GM18499 (cell line): ENCODE results near the gene COA6.
A peak's percentile ranks its signal among the peaks of the same experiment; 100 is the strongest.
"Not testable (repeated sequence)": the region's sequence is repeated elsewhere in the genome, so short reads cannot be mapped to it uniquely, and the experiment has no call there.

Source experiments
- ATAC-seq: cut with Tn5 transposase; IDR thresholded peaks from one replicate; pipeline ENCODE4 v1.9.1; 2021; ENCODE audit warnings: moderate number of reproducible peaks; ENCODE audit not compliant: insufficient read depth, unreplicated experiment

Gene COA6

GRCh38 chr1:234373064-234373958, at the start of gene COA6:
Gene COA6, plus strand, starts transcription at chr1:234373456. Its CDS starts 11 bp downstream, at chr1:234373467.
- peak; percentile 86 for ATAC-seq

GRCh38 chr1:234324821-234325220, 48.4 kb upstream of the COA6 start:
- ATAC-seq: no peak

DNA sequence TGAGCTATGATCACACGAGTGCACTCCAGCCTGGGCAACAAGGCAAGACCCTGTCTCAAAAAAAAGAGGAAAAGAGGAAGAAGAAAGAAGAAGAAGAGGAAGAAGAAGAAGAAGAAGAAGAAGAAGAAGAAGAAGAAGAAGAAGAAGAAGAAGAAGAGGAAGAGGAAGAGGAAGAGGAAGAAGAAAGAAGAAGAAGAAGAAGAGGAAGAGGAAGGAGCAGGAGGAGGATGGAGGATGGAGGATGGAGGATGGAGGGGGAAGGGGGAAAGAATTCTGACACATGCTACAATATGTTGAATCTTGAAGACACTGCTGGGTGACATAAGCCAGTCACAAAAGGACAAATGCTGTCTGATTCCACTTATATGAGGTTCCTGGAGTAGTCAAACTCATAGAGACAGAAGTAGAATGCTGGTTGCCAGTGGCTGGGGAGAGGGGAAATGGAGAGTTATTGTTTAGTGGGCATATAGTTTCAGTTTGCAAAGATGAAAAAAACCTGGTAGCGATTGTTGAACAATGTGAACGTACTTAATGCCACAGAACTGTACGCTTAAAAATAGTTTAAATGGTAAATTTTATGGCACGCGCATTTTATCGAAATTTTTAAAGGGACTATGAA, 47.3 kb upstream of the COA6 start:
- no peak for ATAC-seq

DNA sequence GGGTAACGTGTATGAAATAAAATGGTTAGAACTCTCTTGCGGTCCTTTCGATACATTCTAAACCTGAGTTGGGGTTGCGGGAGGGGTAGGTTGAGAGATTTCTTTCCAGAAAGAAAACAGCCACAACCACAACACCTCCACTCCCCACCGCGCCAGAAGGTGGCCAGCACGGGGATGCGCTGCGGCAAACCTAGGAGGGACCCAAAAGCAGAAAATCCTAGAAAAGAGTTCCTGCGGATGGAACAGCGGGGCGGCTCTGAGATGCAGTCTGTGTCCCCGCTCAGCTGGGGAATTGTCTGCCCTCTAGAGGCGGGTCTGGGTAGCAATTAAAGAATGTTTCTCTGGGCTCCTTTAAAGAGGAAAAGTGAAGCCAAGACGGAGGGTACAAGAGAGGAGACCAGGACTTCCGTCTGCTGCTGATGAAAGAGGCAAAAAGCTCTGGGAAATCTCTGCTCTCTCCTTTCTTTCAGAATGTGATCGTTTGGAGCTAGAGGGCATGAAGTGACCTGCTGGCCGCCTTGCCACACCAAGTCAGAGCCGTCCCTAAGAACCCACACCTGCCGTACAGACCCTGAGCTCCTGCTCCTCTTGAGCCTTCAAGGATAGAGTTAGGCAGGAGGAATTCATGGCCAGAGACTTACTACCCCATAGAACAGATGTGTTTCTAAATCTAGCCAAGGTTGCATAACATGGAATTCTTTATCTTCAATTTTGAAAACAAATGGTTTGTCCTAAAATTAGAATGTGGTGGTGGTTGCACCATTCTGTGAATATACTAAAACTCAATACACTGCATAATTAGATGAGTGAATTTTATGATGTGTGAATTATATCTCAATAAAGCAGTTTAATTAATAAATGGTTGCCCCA, 46.5 kb upstream of the COA6 start:
- ATAC-seq: no peak

- ATAC-seq: no peak
Observed at GRCh38 chr1:234327577-234328164, 45.6 kb upstream of the COA6 start.

DNA sequence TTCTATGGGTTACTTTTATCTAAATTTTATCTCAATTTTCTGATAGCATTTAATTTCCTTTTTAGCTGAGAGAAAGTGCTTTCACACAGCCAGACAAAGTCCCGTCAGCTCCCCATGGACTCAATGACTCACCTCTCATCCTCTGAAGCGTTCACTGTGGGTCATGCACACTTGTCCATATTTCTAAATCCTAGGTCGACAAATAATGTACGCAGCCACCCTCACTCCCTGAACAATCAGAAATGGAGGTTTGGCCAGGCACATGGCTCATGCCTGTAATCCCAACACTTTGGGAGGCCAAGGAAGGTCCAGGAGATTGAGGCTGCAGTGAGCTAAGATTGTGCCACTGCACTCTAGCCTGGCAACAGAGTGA, 42.4 kb upstream of the COA6 start:
- ATAC-seq: no peak

GRCh38 chr1:234331507-234331906, 41.7 kb upstream of the COA6 start:
- ATAC-seq: no peak

- ATAC-seq: no peak
Observed at GRCh38 chr1:234336359-234336758, 36.9 kb upstream of the COA6 start.

DNA sequence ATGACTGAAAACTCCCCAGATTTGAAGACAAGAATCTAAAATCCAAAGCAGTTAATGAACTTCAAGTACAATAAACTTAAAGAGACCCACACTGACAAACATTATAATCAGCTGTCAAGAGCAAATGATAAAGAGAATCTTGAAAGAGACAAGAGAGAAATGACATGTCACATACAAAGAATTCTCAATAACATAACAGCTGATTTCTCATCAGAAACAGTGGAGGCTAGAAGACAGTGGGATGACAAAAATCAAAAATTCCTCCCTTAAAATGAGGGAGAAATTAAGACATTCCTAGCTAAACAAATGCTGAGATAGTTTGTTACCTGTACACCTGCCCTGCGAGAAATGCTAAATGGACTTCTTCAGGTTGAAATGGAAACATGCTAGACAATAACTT, 36.0 kb upstream of the COA6 start:
- no peak for ATAC-seq

DNA sequence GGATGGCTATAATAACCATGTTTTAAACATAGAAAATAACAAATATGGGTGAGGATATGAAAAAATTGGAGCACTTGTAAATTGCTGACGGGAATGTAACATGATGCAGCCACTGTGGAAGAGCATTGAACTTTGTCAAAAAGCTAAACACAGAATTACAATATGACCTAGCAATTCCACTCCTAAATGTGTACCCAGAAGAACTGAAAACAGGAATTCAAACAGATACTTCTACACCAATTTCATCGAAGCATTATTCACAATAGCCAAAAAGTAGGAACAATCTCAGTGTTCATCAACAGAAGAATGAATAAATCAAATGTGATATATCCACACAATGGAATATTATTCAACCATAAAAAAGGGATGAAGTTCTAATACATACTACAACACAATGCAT, 32.7 kb upstream of the COA6 start:
- ATAC-seq: no peak

DNA sequence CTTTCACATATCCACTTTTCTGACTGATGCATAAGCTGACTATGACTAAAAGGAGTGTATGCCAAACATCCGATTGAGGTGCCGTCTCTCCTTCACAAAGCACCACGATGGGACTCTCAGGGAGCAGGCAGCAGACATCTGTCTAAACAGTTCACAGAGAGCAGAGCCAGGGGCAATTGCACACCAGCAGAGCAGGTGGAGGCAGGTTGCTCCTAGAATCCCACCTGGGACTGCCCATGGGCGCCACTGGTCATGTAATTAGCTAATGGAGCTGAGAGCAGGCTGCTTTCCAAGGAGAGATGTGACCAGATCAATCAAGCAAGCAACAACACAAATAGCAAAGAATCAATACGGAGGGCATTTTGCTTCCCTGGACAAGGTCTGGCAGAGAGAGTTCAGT, 30.5 kb upstream of the COA6 start:
- no peak for ATAC-seq

DNA sequence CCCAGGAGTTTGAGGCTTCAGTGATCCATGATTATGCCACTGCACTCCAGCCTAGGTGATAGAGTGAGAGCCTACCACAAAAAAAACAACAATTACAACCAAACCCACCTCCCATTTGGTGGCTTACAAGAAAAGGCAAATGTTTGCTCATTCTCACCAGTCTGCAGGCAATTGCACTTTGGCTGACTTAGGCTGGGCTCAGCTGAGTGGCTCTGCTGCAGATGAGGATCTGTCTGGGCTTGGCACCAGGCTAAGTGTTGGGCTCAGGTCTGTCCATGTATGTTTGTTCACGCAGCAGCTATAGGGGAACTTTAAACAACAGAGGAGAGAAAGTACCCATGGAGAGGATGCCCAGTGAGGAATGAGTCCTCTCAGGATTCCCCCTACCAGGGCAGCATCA, 28.0 kb upstream of the COA6 start:
- ATAC-seq: no peak

GRCh38 chr1:234348964-234349363, 24.3 kb upstream of the COA6 start:
- ATAC-seq: no peak

DNA sequence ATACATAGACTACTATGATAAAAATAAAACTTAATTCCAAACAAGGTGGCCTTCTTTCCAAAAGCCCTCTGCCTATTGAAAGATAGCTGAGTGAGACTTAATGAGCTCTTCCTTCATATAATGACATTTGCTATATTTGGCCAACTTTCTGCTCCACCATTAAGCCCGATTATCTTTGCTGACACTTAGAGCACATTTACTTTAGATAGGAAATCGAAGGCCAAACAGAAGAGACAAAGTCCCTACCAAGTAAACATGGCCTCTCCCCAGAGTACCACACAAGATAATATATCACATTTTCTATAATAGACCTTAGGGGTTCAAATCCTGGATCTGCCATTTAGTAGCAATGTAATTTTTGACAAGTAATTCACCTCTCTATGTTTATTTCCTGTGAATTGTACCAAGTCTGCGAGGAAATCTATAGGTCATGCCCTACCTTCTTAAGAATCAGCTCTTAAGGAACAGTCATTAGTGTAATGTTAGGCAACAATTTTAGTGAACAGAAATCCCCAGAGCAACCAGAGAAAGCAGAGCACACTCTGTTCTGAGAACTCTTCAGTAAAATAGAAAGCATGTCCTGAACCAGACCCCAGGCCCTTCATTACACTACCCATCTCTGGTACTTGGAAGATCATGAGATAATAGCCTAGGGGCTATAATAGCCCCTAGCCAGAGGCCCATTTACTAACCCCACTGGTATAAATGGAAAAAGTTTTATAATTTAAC, 17.3 kb upstream of the COA6 start:
- ATAC-seq: no peak

GRCh38 chr1:234356615-234357269, 16.5 kb upstream of the COA6 start:
- not testable (repeated sequence) for ATAC-seq

GRCh38 chr1:234357831-234358230, 15.4 kb upstream of the COA6 start:
- no peak for ATAC-seq

- ATAC-seq: no peak
Observed at GRCh38 chr1:234361102-234361603, 12.1 kb upstream of the COA6 start.

DNA sequence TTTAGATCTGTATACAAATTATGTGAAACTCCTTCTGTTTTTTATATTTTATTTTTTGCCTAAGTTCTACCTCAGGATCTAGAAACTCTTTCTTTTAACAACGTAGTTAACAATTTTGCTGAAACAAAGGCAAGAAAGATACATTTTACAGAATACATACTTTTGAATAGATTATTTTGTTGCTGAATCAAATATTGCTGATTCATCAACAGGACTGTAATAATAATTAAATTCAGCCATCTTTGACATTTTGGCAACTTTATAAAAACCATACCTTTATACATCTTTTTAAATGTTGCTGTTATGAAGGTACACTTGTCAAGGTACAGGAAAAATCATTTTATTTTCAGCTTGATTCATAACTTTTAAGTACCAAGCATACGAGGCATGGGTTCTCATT, 10.7 kb upstream of the COA6 start:
- ATAC-seq: no peak

DNA sequence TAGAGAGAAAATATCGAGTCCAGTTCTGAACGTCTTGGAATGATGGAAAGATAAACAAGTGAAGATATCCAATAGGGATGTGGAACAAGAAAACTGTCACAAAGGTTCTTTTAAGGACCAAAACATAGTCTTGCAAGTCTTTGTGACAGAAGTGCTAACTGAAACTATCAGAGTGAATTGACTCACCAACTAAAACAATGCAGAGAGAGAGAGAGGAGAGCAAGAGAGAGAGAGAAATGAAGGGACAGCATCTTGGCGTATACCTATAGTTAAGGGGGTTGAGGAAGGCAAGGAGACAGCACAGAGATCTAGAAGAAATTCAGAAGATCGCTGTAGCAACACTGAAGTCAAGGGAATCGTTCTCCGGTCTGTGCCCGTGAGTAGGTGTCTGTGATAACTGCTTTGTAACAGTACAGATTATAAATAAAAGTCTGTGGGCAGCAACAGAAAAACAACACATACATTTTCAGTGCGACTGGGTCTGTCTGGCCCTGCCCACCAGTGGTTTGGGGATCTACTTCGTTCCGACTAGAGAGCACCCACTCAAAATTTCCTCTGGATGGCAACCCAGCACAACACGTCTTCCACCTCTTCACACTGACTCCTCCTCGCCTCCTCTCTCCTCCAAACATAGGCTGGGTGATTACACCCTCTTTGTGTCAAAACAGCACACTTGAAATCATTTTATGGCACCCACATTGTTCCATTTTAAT, 4.8 kb upstream of the COA6 start:
- ATAC-seq: no peak
